ENCODE results near the gene ULK1. TPM values are rescaled to one million over a fixed set of nuclear protein-coding genes. Genes with fewer than 3 reads are reported as not detected.
"Not testable (repeated sequence)": the region's sequence is repeated elsewhere in the genome, so short reads cannot be mapped to it uniquely, and the experiment has no call there.

The ULK1 gene
- total RNA-seq, 1 experiment from 2014 or later = 67.8 TPM

- ATAC-seq = no peak
- H3K27me3 Mint-ChIP-seq (ENCODE audit: low read depth) = peaks cover 26% of the 10 kb centered on the region; the same call in 1 of the 2 replicates
- H3K9me3 Mint-ChIP-seq = peaks cover 14% of the 10 kb centered on the region
- no peak for TF ChIP-seq ZNF425 (CRISPR knock-in tag; conservative IDR thresholded peaks at IDR 0.05)
- TF ChIP-seq RORB (CRISPR knock-in tag; IDR thresholded peaks at IDR 0.05) = no peak
- no peak for TF ChIP-seq PRDM15 (CRISPR knock-in tag; IDR thresholded peaks at IDR 0.05)
- TF ChIP-seq NR3C1 (CRISPR knock-in tag; conservative IDR thresholded peaks at IDR 0.05; ENCODE audit: low read depth) = no peak
- no peak for TF ChIP-seq ZNF281 (CRISPR knock-in tag; IDR thresholded peaks at IDR 0.05)
- no peak for TF ChIP-seq HMGXB4 (CRISPR knock-in tag; IDR thresholded peaks at IDR 0.05)
- TF ChIP-seq SMAD3 (CRISPR knock-in tag; IDR thresholded peaks at IDR 0.05; ENCODE audit: borderline replicate concordance) = no peak
- no peak for TF ChIP-seq ZNF423 (CRISPR knock-in tag; IDR thresholded peaks at IDR 0.05)
- no peak for TF ChIP-seq ZNF138 (CRISPR knock-in tag; conservative IDR thresholded peaks at IDR 0.05)
- TF ChIP-seq OVOL2 (CRISPR knock-in tag; IDR thresholded peaks at IDR 0.05; ENCODE audit: borderline replicate concordance) = no peak
- TF ChIP-seq TP53 (CRISPR knock-in tag; IDR thresholded peaks at IDR 0.05) = no peak
- TF ChIP-seq CDX4 (CRISPR knock-in tag; IDR thresholded peaks at IDR 0.05; ENCODE audit: borderline replicate concordance) = no peak
- no peak for TF ChIP-seq CBFB (CRISPR knock-in tag; IDR thresholded peaks at IDR 0.05; ENCODE audit: low read depth)
- TF ChIP-seq AR (CRISPR knock-in tag; IDR thresholded peaks at IDR 0.05) = no peak
- no peak for TF ChIP-seq MXD4 (CRISPR knock-in tag; IDR thresholded peaks at IDR 0.05; ENCODE audit: borderline replicate concordance)
- TF ChIP-seq EMX1 (CRISPR knock-in tag; IDR thresholded peaks at IDR 0.05) = no peak
- no peak for TF ChIP-seq NR1H2 (CRISPR knock-in tag; IDR thresholded peaks at IDR 0.05)
- no peak for TF ChIP-seq CREB1 (CRISPR knock-in tag; IDR thresholded peaks at IDR 0.05)
- TF ChIP-seq E2F1 (CRISPR knock-in tag; IDR thresholded peaks at IDR 0.05) = no peak
- CTCF ChIA-PET = no interaction called here
- no peak for DNase-seq (ENCODE audit: low spot score)
- H3K27ac Mint-ChIP-seq = no peak overlapping the region
- H3K4me1 Mint-ChIP-seq = peaks cover 17% of the 10 kb centered on the region
- H3K36me3 Mint-ChIP-seq = peaks cover 8% of the 10 kb centered on the region
- H3K4me3 Mint-ChIP-seq = no peak overlapping the region
- POLR2A ChIA-PET = no interaction called here
These were observed 8.8 kb upstream of the ULK1 start for GRCh38 chr12:131885543-131886057.

- CTCF ChIA-PET; H3K9me3 Mint-ChIP-seq; POLR2A ChIA-PET; DNase-seq (ENCODE audit: low spot score); H3K36me3 Mint-ChIP-seq; H3K27ac Mint-ChIP-seq; H3K4me3 Mint-ChIP-seq; ATAC-seq: not testable (repeated sequence)
- peaks cover 17% of the 10 kb centered on the region for H3K4me1 Mint-ChIP-seq
- peaks cover 11% of the 10 kb centered on the region; the same call in 1 of the 2 replicates for H3K27me3 Mint-ChIP-seq (ENCODE audit: low read depth)
These were observed 2.7 kb upstream of the ULK1 start for GRCh38 chr12:131891722-131892121.
